ENCODE results near the gene TMEM38B. TPM values are rescaled to one million over a fixed set of nuclear protein-coding genes. Genes with fewer than 3 reads are reported as not detected.

The TMEM38B gene
- total RNA-seq, 2 experiments from 2014 or later, result 16.8 to 17.8 TPM

- DNase-seq, result no peak
- Mint-ChIP-seq H3K9me3 (no peaks in the 10 kb centered on the region), H3K4me1 (no peaks in the 10 kb centered on the region), H3K27me3 (no peaks in the 10 kb centered on the region), H3K36me3 (no peaks in the 10 kb centered on the region), H3K27ac (no peak overlapping the region), H3K4me3 (no peak overlapping the region)
Observed at GRCh38 chr9:105673850-105674387, 20.4 kb upstream of the TMEM38B start.

- Mint-ChIP-seq H3K27ac (no peak overlapping the region), H3K27me3 (no peaks in the 10 kb centered on the region), H3K9me3 (no peaks in the 10 kb centered on the region), H3K36me3 (no peaks in the 10 kb centered on the region), H3K4me1 (no peaks in the 10 kb centered on the region), H3K4me3 (no peak overlapping the region)
- no peak for DNase-seq
Observed at GRCh38 chr9:105676351-105676923, 17.9 kb upstream of the TMEM38B start.

- H3K36me3 Mint-ChIP-seq, result no peaks in the 10 kb centered on the region
- no peak for DNase-seq
- H3K27ac Mint-ChIP-seq, result no peak overlapping the region
- H3K4me3 Mint-ChIP-seq, result no peak overlapping the region
- H3K4me1 Mint-ChIP-seq, result no peaks in the 10 kb centered on the region
- no peaks in the 10 kb centered on the region for H3K9me3 Mint-ChIP-seq
- no peaks in the 10 kb centered on the region for H3K27me3 Mint-ChIP-seq
Observed at GRCh38 chr9:105678163-105678562, 16.2 kb upstream of the TMEM38B start.

GRCh38 chr9:105678781-105679180 is 15.6 kb upstream of the TMEM38B start:
- no peak for DNase-seq
- Mint-ChIP-seq H3K27ac (no peak overlapping the region), H3K4me1 (no peaks in the 10 kb centered on the region), H3K36me3 (no peaks in the 10 kb centered on the region), H3K9me3 (no peaks in the 10 kb centered on the region), H3K27me3 (no peaks in the 10 kb centered on the region), H3K4me3 (no peak overlapping the region)

- no peaks in the 10 kb centered on the region for H3K36me3 Mint-ChIP-seq
- H3K27me3 Mint-ChIP-seq, result no peaks in the 10 kb centered on the region
- H3K4me3 Mint-ChIP-seq, result no peak overlapping the region
- H3K4me1 Mint-ChIP-seq, result no peaks in the 10 kb centered on the region
- H3K27ac Mint-ChIP-seq, result no peak overlapping the region
- DNase-seq, result no peak
- no peaks in the 10 kb centered on the region for H3K9me3 Mint-ChIP-seq
Observed at GRCh38 chr9:105679257-105680022, 14.9 kb upstream of the TMEM38B start.

- H3K4me3 Mint-ChIP-seq, result no peak overlapping the region
- no peaks in the 10 kb centered on the region for H3K4me1 Mint-ChIP-seq
- H3K36me3 Mint-ChIP-seq, result no peaks in the 10 kb centered on the region
- H3K27ac Mint-ChIP-seq, result no peak overlapping the region
- no peak for DNase-seq
- H3K9me3 Mint-ChIP-seq, result no peaks in the 10 kb centered on the region
- H3K27me3 Mint-ChIP-seq, result no peaks in the 10 kb centered on the region
Observed at GRCh38 chr9:105681313-105681712, 13.0 kb upstream of the TMEM38B start.

- Mint-ChIP-seq H3K4me3 (no peak overlapping the region), H3K36me3 (no peaks in the 10 kb centered on the region), H3K9me3 (no peaks in the 10 kb centered on the region), H3K27ac (no peak overlapping the region), H3K4me1 (no peaks in the 10 kb centered on the region), H3K27me3 (no peaks in the 10 kb centered on the region)
- DNase-seq, result no peak
Observed at GRCh38 chr9:105681724-105682123, 12.6 kb upstream of the TMEM38B start.

- no peaks in the 10 kb centered on the region for H3K9me3 Mint-ChIP-seq
- DNase-seq, result no peak
- no peaks in the 10 kb centered on the region for H3K4me1 Mint-ChIP-seq
- H3K27ac Mint-ChIP-seq, result no peak overlapping the region
- H3K4me3 Mint-ChIP-seq, result no peak overlapping the region
- no peaks in the 10 kb centered on the region for H3K36me3 Mint-ChIP-seq
- no peaks in the 10 kb centered on the region for H3K27me3 Mint-ChIP-seq
Observed at GRCh38 chr9:105683688-105684275, 10.6 kb upstream of the TMEM38B start.

GRCh38 chr9:105686936-105687335 is 7.4 kb upstream of the TMEM38B start:
- no peaks in the 10 kb centered on the region for H3K4me1 Mint-ChIP-seq
- H3K9me3 Mint-ChIP-seq, result no peaks in the 10 kb centered on the region
- H3K4me3 Mint-ChIP-seq, result no peak overlapping the region
- H3K36me3 Mint-ChIP-seq, result no peaks in the 10 kb centered on the region
- no peak overlapping the region for H3K27ac Mint-ChIP-seq
- DNase-seq, result no peak
- H3K27me3 Mint-ChIP-seq, result peaks cover 17% of the 10 kb centered on the region

- no peaks in the 10 kb centered on the region for H3K36me3 Mint-ChIP-seq
- peaks cover 17% of the 10 kb centered on the region for H3K4me1 Mint-ChIP-seq
- DNase-seq, result no peak
- no peak overlapping the region for H3K4me3 Mint-ChIP-seq
- H3K27me3 Mint-ChIP-seq, result peaks cover 35% of the 10 kb centered on the region
- H3K9me3 Mint-ChIP-seq, result no peaks in the 10 kb centered on the region
- no peak overlapping the region for H3K27ac Mint-ChIP-seq
Observed at GRCh38 chr9:105690742-105691141, 3.6 kb upstream of the TMEM38B start.

GRCh38 chr9:105693435-105694189 is 729 bp upstream of the TMEM38B start:
- peaks cover 2% of the 10 kb centered on the region for H3K36me3 Mint-ChIP-seq
- peak overlapping the region; percentile 87 for H3K4me3 Mint-ChIP-seq
- H3K4me1 Mint-ChIP-seq, result peaks cover 31% of the 10 kb centered on the region
- H3K27me3 Mint-ChIP-seq, result peaks cover 35% of the 10 kb centered on the region
- H3K9me3 Mint-ChIP-seq, result no peaks in the 10 kb centered on the region
- no peak for DNase-seq
- peak overlapping the region; percentile 65 for H3K27ac Mint-ChIP-seq

GRCh38 chr9:105694848-105695581 is 674 bp downstream of the TMEM38B start:
- peaks cover 42% of the 10 kb centered on the region for H3K4me1 Mint-ChIP-seq
- peak; percentile 49 for DNase-seq
- H3K27ac Mint-ChIP-seq, result peak overlapping the region; percentile 60
- peaks cover 28% of the 10 kb centered on the region for H3K27me3 Mint-ChIP-seq
- H3K9me3 Mint-ChIP-seq, result no peaks in the 10 kb centered on the region
- H3K4me3 Mint-ChIP-seq, result peak overlapping the region; percentile 84
- peaks cover 2% of the 10 kb centered on the region for H3K36me3 Mint-ChIP-seq

GRCh38 chr9:105696219-105696793 is 2.0 kb downstream of the TMEM38B start:
- H3K4me3 Mint-ChIP-seq, result no peak overlapping the region
- no peaks in the 10 kb centered on the region for H3K9me3 Mint-ChIP-seq
- peaks cover 25% of the 10 kb centered on the region for H3K27me3 Mint-ChIP-seq
- no peak overlapping the region for H3K27ac Mint-ChIP-seq
- no peak for DNase-seq
- H3K36me3 Mint-ChIP-seq, result peaks cover 4% of the 10 kb centered on the region
- H3K4me1 Mint-ChIP-seq, result peaks cover 51% of the 10 kb centered on the region

- H3K27ac Mint-ChIP-seq, result no peak overlapping the region
- no peak overlapping the region for H3K4me3 Mint-ChIP-seq
- peaks cover 51% of the 10 kb centered on the region for H3K4me1 Mint-ChIP-seq
- DNase-seq, result no peak
- peaks cover 9% of the 10 kb centered on the region for H3K27me3 Mint-ChIP-seq
- H3K9me3 Mint-ChIP-seq, result no peaks in the 10 kb centered on the region
- peaks cover 5% of the 10 kb centered on the region for H3K36me3 Mint-ChIP-seq
Observed at GRCh38 chr9:105697871-105698270, 3.5 kb downstream of the TMEM38B start.

Measured in activated naive CD8-positive, alpha-beta T cell treated with anti-CD3 and anti-CD28 coated beads for 36 hours (primary cell).